ENCODE data around the gene CPNE4.

DNA sequence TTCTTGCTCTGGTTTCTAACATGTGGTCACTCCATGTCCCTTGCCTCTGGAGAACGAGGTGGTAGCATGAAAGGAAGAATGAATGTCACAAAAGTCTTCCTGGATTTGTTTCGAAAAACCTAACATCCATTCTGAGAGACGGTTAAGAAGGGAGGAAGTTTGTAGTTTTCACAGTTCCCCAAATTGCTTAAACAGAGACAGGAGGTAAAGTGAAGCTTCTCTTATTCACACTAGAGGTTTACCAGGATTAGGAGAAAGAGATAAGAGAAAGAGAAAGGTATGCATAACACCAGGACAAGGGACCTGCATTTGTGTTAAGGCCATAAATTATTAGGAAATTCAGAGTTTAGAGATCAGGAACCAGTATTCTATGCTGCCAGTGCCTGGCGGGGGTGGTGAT, 228.1 kb downstream of the CPNE4 start:
- TF ChIP-seq POLR2A (IDR thresholded peaks at IDR 0.05; ENCODE audit: low read depth, low read length) (no peak), EZH2 (IDR thresholded peaks at IDR 0.05; ENCODE audit: borderline replicate concordance, low read depth, low read length, severe bottlenecking) (no peak), POLR2AphosphoS5 (IDR thresholded peaks at IDR 0.05; ENCODE audit: insufficient read depth, low read depth, low read length) (no peak), MYC (IDR thresholded peaks at IDR 0.05; ENCODE audit: low read depth, low read length) (no peak), JUN (IDR thresholded peaks at IDR 0.05; ENCODE audit: borderline replicate concordance, insufficient read depth, insufficient read length, low read depth) (no peak)
- TF ChIP-seq, protein P1, sequence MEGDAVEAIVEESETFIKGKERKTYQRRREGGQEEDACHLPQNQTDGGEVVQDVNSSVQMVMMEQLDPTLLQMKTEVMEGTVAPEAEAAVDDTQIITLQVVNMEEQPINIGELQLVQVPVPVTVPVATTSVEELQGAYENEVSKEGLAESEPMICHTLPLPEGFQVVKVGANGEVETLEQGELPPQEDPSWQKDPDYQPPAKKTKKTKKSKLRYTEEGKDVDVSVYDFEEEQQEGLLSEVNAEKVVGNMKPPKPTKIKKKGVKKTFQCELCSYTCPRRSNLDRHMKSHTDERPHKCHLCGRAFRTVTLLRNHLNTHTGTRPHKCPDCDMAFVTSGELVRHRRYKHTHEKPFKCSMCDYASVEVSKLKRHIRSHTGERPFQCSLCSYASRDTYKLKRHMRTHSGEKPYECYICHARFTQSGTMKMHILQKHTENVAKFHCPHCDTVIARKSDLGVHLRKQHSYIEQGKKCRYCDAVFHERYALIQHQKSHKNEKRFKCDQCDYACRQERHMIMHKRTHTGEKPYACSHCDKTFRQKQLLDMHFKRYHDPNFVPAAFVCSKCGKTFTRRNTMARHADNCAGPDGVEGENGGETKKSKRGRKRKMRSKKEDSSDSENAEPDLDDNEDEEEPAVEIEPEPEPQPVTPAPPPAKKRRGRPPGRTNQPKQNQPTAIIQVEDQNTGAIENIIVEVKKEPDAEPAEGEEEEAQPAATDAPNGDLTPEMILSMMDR (IDR thresholded peaks at IDR 0.05; ENCODE audit: extremely low read depth in 1 of 2, insufficient read depth in 1 of 2, low read depth in 1 of 2, low read length in 2 of 2) = no peak
- TF ChIP-seq, protein P2, sequence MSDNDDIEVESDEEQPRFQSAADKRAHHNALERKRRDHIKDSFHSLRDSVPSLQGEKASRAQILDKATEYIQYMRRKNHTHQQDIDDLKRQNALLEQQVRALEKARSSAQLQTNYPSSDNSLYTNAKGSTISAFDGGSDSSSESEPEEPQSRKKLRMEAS (IDR thresholded peaks at IDR 0.05; ENCODE audit: insufficient read depth, insufficient read length) = no peak

Measured in endothelial cell of umbilical vein (primary cell).